Inferior parietal cortex (tissue), 1 donor: ENCODE measurements around the gene UBE2E3.
"Not testable (repeated sequence)": the region's sequence is repeated elsewhere in the genome, so short reads cannot be mapped to it uniquely, and the experiment has no call there.

Source experiments
- DNase-seq: peaks from one replicate; pipeline ENCODE4 v3.0.0-alpha.2; 2016; ENCODE audit errors: extremely low spot score

UBE2E3 gene

GRCh38 chr2:181073896-181074295, 93.5 kb downstream of the UBE2E3 start:
- DNase-seq, result no peak

DNA sequence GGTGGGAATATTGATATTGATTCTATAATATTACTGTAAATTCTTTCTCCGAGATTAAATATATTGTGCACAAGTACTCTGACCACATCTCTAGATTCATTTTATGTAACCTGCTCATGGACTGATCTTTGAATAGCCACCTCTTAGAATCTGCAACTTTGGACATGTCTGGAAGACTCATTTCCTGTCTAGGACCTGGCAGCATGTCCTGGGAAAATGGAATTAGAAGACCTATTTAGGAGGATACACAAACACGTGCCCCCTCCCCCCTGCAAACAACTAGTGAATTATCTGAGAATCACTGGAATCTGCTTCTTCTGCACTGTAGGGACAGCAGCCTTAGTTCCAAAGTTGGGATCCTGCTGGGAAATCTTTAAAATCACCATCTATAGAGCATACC, 94.1 kb downstream of the UBE2E3 start:
- DNase-seq, result no peak

GRCh38 chr2:181076658-181077057, 96.3 kb downstream of the UBE2E3 start:
- no peak for DNase-seq

DNA sequence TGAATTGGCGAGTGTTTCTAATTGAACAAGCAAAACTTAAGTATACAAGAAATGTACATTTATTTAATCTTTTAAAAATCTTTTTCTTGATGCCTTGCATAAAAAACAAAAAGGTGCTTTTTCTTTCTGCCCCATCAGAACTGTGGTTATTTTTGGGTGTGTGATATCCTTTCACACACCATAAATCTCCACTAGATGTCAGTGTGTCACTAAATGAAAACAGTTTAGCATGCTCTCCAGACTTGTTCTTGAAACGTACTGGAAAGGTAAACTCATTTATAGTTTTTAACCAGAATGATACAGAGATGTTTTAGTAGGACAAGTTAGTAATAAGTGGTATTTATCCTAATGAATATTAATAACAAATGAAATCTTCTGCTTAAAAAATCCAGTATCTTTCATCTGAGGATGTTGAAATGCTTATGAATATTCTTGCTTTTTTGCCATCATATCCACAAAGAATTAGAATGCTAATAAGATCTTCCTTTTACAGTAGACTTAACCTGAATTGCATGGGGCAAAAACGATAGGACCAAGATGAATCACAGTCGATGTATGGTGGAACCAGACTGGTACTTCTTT, 96.8 kb downstream of the UBE2E3 start:
- DNase-seq, result peak; percentile 74

GRCh38 chr2:181083140-181083539, 102.7 kb downstream of the UBE2E3 start:
- DNase-seq, result no peak

GRCh38 chr2:181085734-181086133, 105.3 kb downstream of the UBE2E3 start:
- no peak for DNase-seq

DNA sequence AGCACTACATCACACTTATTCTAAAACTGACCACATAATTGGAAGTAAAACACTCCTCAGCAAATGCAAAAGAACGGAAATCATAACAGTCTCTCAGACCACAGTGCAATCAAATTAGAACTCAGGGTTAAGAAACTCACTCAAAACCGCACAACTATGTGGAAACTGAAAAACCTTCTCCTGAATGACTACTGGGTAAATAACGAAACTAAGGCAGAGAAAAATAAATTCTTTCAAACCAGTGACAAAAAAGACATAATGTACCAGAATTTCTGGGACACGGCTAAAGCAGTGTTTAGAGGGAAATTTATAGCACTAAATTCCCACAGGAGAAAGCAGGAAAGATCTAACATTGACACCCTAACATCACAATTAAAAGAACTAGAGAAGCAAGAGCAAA, 111.5 kb downstream of the UBE2E3 start:
- DNase-seq, result not testable (repeated sequence)

DNA sequence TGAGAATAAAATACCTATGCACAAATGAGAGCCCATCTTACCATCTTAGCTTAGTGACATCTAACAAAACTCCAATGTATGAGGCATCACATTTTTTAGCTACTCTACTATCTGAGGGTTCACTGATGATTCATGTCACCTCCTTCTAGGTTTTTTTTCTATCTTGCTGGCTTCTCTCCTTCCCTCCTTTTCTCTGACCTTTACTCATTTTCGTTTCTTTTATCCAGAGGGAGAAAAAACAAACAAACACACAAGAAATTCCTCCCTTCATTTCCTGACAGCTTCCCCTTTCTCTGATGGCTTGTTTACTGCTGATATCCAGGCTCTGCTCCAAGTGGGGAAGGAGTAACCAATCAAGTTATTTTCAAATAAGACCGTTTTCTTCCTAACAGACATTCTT, 115.1 kb downstream of the UBE2E3 start:
- no peak for DNase-seq

- no peak for DNase-seq
These were observed 123.3 kb downstream of the UBE2E3 start for GRCh38 chr2:181103659-181104058.

GRCh38 chr2:181104512-181105115, 124.2 kb downstream of the UBE2E3 start:
- DNase-seq, result peak; percentile 70

- DNase-seq, result no peak
These were observed 125.2 kb downstream of the UBE2E3 start for GRCh38 chr2:181105562-181105961.

DNA sequence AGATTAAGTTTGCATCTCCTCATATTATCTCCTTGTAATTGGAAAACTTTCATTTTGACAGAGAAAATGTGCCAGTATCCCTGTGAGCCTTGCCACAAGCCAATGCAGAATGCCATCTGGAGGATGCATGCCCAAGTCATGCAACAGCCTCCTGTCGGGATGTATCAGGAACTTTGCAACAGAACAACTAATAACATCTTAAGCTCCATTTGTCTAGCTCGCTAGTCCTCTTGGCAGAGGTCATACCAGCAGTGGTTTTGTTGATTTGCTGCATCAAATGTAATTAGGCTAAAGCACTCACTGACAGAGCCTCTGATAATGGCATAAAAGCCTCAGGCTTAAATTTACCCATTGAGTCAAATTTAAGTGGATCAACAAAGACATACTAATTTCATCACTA, 125.8 kb downstream of the UBE2E3 start:
- DNase-seq, result no peak

DNA sequence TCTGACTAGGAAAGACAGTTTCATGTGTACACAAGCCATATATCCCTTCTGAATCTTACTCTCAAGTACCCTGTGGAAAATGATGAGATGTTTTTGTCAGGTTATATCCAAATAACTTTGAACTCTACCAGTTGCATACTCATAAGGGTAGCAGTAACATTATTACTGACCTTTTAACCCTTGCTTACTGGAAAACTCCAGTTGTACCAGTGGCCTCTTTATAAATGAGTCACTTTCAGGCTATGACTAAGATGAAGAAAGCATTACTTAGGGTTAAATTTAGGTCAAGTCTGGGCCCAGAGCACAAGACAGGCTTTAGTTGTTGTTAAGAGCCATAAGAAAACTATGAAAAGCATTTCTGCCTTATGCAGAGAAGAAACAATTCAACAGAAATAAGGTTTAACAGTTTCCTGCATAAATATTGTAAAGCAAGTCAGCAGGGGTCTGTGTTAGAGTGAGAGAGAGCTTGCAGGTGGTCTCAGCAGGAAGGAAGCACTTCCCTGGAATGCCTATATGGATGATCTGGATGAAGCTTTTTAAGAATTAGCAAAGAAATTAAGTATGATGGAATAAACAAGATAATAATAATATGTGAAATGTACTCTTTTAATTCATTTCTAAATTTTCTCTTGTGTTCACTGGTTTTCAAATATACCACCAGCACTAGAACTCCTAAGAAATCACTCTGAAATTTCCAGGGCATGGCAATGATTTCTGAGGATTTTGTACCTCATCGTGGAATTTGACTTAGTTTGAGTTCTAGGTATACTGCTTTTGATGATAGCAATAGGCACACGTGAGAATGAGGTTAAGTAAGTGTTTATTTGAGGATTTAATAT, 126.6 kb downstream of the UBE2E3 start:
- DNase-seq, result no peak

DNA sequence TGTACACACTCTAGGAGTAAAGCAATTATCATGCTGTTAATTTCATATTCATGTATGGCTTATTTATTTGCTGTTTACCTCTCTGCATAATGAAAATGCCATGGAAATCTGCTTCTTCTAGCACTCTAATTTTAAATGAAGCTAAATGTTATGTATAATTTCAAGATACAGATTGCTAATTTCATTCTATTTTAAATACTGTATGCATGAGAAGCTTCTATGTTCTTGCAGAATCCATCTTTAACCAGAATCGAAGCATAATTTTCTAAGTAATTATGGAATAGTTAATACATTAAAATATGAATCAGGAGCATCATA, 127.2 kb downstream of the UBE2E3 start:
- DNase-seq, result no peak

DNA sequence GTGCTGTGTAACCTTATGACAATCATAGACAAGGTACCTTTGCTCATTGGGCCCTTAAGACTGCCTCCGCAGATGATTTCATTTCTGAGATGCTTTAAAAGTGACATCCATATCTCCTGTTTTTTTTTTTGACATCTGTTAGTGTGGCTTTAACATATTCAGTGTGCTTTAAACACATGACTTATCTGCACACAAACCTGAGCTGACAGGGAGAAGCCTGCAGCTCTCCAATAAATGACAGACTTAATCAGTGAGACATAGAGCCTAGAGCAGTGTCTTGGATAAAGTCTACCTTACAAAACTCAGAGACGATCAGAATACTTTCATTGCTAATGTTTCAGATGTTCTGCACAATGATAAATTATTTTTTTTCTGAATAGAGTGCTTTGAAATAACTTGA, 130.7 kb downstream of the UBE2E3 start:
- no peak for DNase-seq

DNA sequence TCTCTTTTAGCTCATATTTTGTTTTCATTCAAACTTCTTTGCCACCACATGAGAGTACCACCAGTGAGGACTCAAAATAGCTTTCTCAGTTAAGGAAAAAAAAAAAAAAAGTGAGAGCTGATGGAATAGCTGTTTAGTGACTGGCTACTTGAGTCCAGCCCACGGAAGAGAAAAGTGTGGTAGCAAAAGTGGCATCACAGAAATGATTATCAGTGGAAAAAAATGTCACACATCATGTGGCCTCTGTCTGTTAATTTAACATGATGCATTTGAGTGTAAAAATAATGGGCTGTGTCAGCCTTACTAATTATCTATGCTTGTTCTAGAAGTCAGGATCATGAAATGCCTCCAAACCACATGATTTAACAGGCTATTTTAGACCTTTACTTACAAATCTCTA, 132.5 kb downstream of the UBE2E3 start:
- DNase-seq, result no peak
